Tongue (tissue), 2 donors: ENCODE results near the gene TTLL10. TPM values are rescaled to one million over a fixed set of nuclear protein-coding genes. Genes with fewer than 3 reads are reported as not detected.

Experiments
- small RNA-seq: library from RNA; depleted of rRNA; stranded (forward); fragments of <200 nt; gene quantifications from one replicate; pipeline ENCODE3, GENCODE V24; 2014; ENCODE audit warnings: low replicate concordance
- total RNA-seq: library from RNA; depleted of rRNA; stranded (reverse); fragments of >200 nt; gene quantifications from one replicate; pipeline ENCODE4 v1.2.3, GENCODE V29; 2014

TTLL10 gene
- total RNA-seq, 1 donor from 2014 or later: 0.41 TPM

Small RNAs within 50 kb of the gene (small RNA-seq; reads per million reads assigned to genes)
- gene MIR200A (56.2 reads per million, percentile 96 among the genes with 10 or more reads in this experiment), gene MIR200B (201 reads per million, percentile 97 among the genes with 10 or more reads in this experiment), gene MIR429 (108 reads per million, percentile 97 among the genes with 10 or more reads in this experiment)

Other genes starting within 250 kb of the TTLL10 start
- 6.1 TPM for gene SAMD11, start 250.0 kb upstream of the TTLL10 start, total RNA-seq
- 56.0 TPM for gene NOC2L, start 214.6 kb upstream of the TTLL10 start, total RNA-seq
- gene KLHL17, start 213.3 kb upstream of the TTLL10 start, total RNA-seq: 7.5 TPM
- gene PLEKHN1, start 207.4 kb upstream of the TTLL10 start, total RNA-seq: 6.3 TPM
- 38.4 TPM for gene PERM1, start 191.8 kb upstream of the TTLL10 start, total RNA-seq
- 21.2 TPM for gene HES4, start 173.8 kb upstream of the TTLL10 start, total RNA-seq
- gene ISG15, start 160.4 kb upstream of the TTLL10 start, total RNA-seq: 8.0 TPM
- 57.2 TPM for gene AGRN, start 153.8 kb upstream of the TTLL10 start, total RNA-seq
- gene RNF223, start 99.6 kb upstream of the TTLL10 start, total RNA-seq: 0.62 TPM
- 3.8 TPM for gene C1orf159, start 57.8 kb upstream of the TTLL10 start, total RNA-seq
- 3.0 TPM for gene TNFRSF18, start 32.7 kb downstream of the TTLL10 start, total RNA-seq
- 2.9 TPM for gene TNFRSF4, start 40.3 kb downstream of the TTLL10 start, total RNA-seq
- gene SDF4, start 58.1 kb downstream of the TTLL10 start, total RNA-seq: 69.1 TPM
- 16.5 TPM for gene B3GALT6, start 58.4 kb downstream of the TTLL10 start, total RNA-seq
- 6.3 TPM for gene C1QTNF12, start 72.8 kb downstream of the TTLL10 start, total RNA-seq
- 34.6 TPM for gene UBE2J2, start 100.0 kb downstream of the TTLL10 start, total RNA-seq
- gene SCNN1D, start 106.6 kb downstream of the TTLL10 start, total RNA-seq: 4.8 TPM
- gene ACAP3, start 134.1 kb downstream of the TTLL10 start, total RNA-seq: 73.3 TPM
- gene PUSL1, start 134.7 kb downstream of the TTLL10 start, total RNA-seq: 15.1 TPM
- 61.5 TPM for gene INTS11, start 150.8 kb downstream of the TTLL10 start, total RNA-seq
- gene CPTP, start 150.9 kb downstream of the TTLL10 start, total RNA-seq: 17.5 TPM
- gene TAS1R3, start 157.4 kb downstream of the TTLL10 start, total RNA-seq: 1.9 TPM
- gene DVL1, start 175.5 kb downstream of the TTLL10 start, total RNA-seq: 82.8 TPM
- 95.3 TPM for gene MXRA8, start 184.7 kb downstream of the TTLL10 start, total RNA-seq
- gene AURKAIP1, start 201.3 kb downstream of the TTLL10 start, total RNA-seq: 75.3 TPM
- gene CCNL2, start 225.5 kb downstream of the TTLL10 start, total RNA-seq: 174 TPM
- gene MRPL20, start 233.4 kb downstream of the TTLL10 start, total RNA-seq: 101 TPM
- gene ANKRD65, start 247.4 kb downstream of the TTLL10 start, total RNA-seq: 13.4 TPM